ENCODE results near the gene ADCY7.

ADCY7 gene

GRCh38 chr16:50266337-50267091 lies at the start of gene ADCY7:
Gene ADCY7 (plus strand): TSS chr16:50266551. CDS start chr16:50288180, 21,629 bp downstream.
- DNase-seq (ENCODE audit: low read depth) = peak; percentile 75

GRCh38 chr16:50219402-50219975 lies 46.9 kb upstream of the ADCY7 start:
- no peak for DNase-seq (ENCODE audit: low read depth)

GRCh38 chr16:50224286-50224685 lies 42.1 kb upstream of the ADCY7 start:
- no peak for DNase-seq (ENCODE audit: low read depth)

- DNase-seq (ENCODE audit: low read depth) = no peak
Measured at GRCh38 chr16:50227120-50227519, 39.2 kb upstream of the ADCY7 start.

GRCh38 chr16:50227665-50228064 lies 38.7 kb upstream of the ADCY7 start:
- no peak for DNase-seq (ENCODE audit: low read depth)

- DNase-seq (ENCODE audit: low read depth) = no peak
Measured at GRCh38 chr16:50228364-50228868, 37.9 kb upstream of the ADCY7 start.

GRCh38 chr16:50229149-50229726 lies 37.1 kb upstream of the ADCY7 start:
- DNase-seq (ENCODE audit: low read depth) = no peak

GRCh38 chr16:50234771-50235556 lies 31.4 kb upstream of the ADCY7 start:
- peak; percentile 52 for DNase-seq (ENCODE audit: low read depth)

GRCh38 chr16:50235581-50235980 lies 30.8 kb upstream of the ADCY7 start:
- no peak for DNase-seq (ENCODE audit: low read depth)

GRCh38 chr16:50238314-50238713 lies 28.0 kb upstream of the ADCY7 start:
- no peak for DNase-seq (ENCODE audit: low read depth)

GRCh38 chr16:50238868-50239301 lies 27.5 kb upstream of the ADCY7 start:
- DNase-seq (ENCODE audit: low read depth) = no peak

- peak; percentile 82 for DNase-seq (ENCODE audit: low read depth)
Measured at GRCh38 chr16:50243024-50243423, 23.3 kb upstream of the ADCY7 start.

- DNase-seq (ENCODE audit: low read depth) = no peak
Measured at GRCh38 chr16:50244140-50244503, 22.2 kb upstream of the ADCY7 start.

- DNase-seq (ENCODE audit: low read depth) = no peak
Measured at GRCh38 chr16:50244504-50245416, 21.6 kb upstream of the ADCY7 start.

GRCh38 chr16:50245417-50246298 lies 20.7 kb upstream of the ADCY7 start:
- peak; percentile 21 for DNase-seq (ENCODE audit: low read depth)

- DNase-seq (ENCODE audit: low read depth) = no peak
Measured at GRCh38 chr16:50246299-50247122, 19.8 kb upstream of the ADCY7 start.

- DNase-seq (ENCODE audit: low read depth) = no peak
Measured at GRCh38 chr16:50247123-50247905, 19.0 kb upstream of the ADCY7 start.

- DNase-seq (ENCODE audit: low read depth) = no peak
Measured at GRCh38 chr16:50247906-50248608, 18.3 kb upstream of the ADCY7 start.
